NCI-H187 (cell line): Measurements from ENCODE around the gene TSPAN9.

Experiments
- DNase-seq, 2 experiments: peaks; one replicate each; lab custom pipeline; 2025; lab: John Stamatoyannopoulos, UW

The TSPAN9 gene

GRCh38 chr12:3225154-3225795 is 148.1 kb downstream of the TSPAN9 start:
- DNase-seq = no peak

- DNase-seq = no peak
These were observed 148.6 kb downstream of the TSPAN9 start for GRCh38 chr12:3225796-3226180.

GRCh38 chr12:3226264-3226663 is 149.1 kb downstream of the TSPAN9 start:
- DNase-seq = no peak

- DNase-seq = no peak
These were observed 150.1 kb downstream of the TSPAN9 start for GRCh38 chr12:3227076-3227975.

- no peak for DNase-seq
These were observed 151.4 kb downstream of the TSPAN9 start for GRCh38 chr12:3228552-3228951.

- no peak for DNase-seq
These were observed 152.4 kb downstream of the TSPAN9 start for GRCh38 chr12:3229577-3229976.

- no peak for DNase-seq
These were observed 153.7 kb downstream of the TSPAN9 start for GRCh38 chr12:3230758-3231375.

GRCh38 chr12:3231399-3231876 is 154.3 kb downstream of the TSPAN9 start:
- no peak for DNase-seq

- no peak for DNase-seq
These were observed 156.6 kb downstream of the TSPAN9 start for GRCh38 chr12:3233797-3234196.

- DNase-seq = no peak
These were observed 159.4 kb downstream of the TSPAN9 start for GRCh38 chr12:3236345-3237187.

GRCh38 chr12:3238196-3238595 is 161.0 kb downstream of the TSPAN9 start:
- DNase-seq = no peak

GRCh38 chr12:3241621-3242020 is 164.4 kb downstream of the TSPAN9 start:
- no peak for DNase-seq

- no peak for DNase-seq
These were observed 165.2 kb downstream of the TSPAN9 start for GRCh38 chr12:3242199-3242863.

- DNase-seq = no peak
These were observed 166.4 kb downstream of the TSPAN9 start for GRCh38 chr12:3243376-3244084.

- no peak for DNase-seq
These were observed 167.1 kb downstream of the TSPAN9 start for GRCh38 chr12:3244219-3244750.

GRCh38 chr12:3246253-3246652 is 169.1 kb downstream of the TSPAN9 start:
- no peak for DNase-seq

- DNase-seq = no peak
These were observed 169.9 kb downstream of the TSPAN9 start for GRCh38 chr12:3247077-3247476.

GRCh38 chr12:3247629-3248161 is 170.5 kb downstream of the TSPAN9 start:
- no peak for DNase-seq

GRCh38 chr12:3249081-3249800 is 172.1 kb downstream of the TSPAN9 start:
- DNase-seq = no peak
